MM.1S (cell line): ENCODE results near the gene RPTOR.

ENCODE experiments used
- DNase-seq: peaks from one replicate; pipeline ENCODE4 v3.0.0-alpha.2; 2015
- H2AFZ ChIP-seq: fragments of 300-600 bp; sonication (generic); 2 replicates; pipeline ENCODE4 v1.6.0; 2016; ENCODE audit warnings: antibody characterized with exemption, low read length
- H3F3A ChIP-seq: fragments of 300-600 bp; sonication (generic); 2 replicates; pipeline ENCODE4 v1.6.1; 2016; ENCODE audit warnings: mild to moderate bottlenecking, antibody characterized with exemption, low read length, moderate library complexity, mixed read lengths; ENCODE audit not compliant: insufficient read depth
- H3K27ac ChIP-seq: fragments of 300-600 bp; sonication (generic); 2 replicates; pipeline ENCODE4 v1.5.1; 2016; ENCODE audit warnings: mild to moderate bottlenecking, low read length
- H3K27me3 ChIP-seq: fragments of 300-600 bp; sonication (generic); replicated peaks from 2 replicates; pipeline ENCODE4 v1.6.0; 2016; ENCODE audit warnings: low read length; ENCODE audit not compliant: insufficient read depth
- H3K36me3 ChIP-seq: fragments of 300-600 bp; sonication (generic); replicated peaks from 2 replicates; pipeline ENCODE4 v1.6.1; 2016; ENCODE audit warnings: mild to moderate bottlenecking, low read length, mixed read lengths; ENCODE audit not compliant: insufficient read depth
- H3K4me1 ChIP-seq: fragments of 300-600 bp; sonication (generic); 2 replicates; pipeline ENCODE4 v1.6.1; 2016; ENCODE audit warnings: low read length, mixed read lengths
- H3K4me2 ChIP-seq: fragments of 300-600 bp; sonication (generic); 2 replicates; pipeline ENCODE4 v1.6.0; 2016; ENCODE audit warnings: low read depth, low read length
- H3K4me3 ChIP-seq: fragments of 300-600 bp; sonication (generic); 2 replicates; pipeline ENCODE4 v1.5.1; 2016; ENCODE audit warnings: low read length, mixed read lengths
- H3K79me2 ChIP-seq: fragments of 300-600 bp; sonication (generic); 2 replicates; pipeline ENCODE4 v1.6.1; 2016; ENCODE audit warnings: mixed run types, low read length, mixed read lengths
- H3K9ac ChIP-seq: fragments of 300-600 bp; sonication (generic); 2 replicates; pipeline ENCODE4 v1.6.1; 2016; ENCODE audit warnings: low read length, mixed read lengths
- H3K9me2 ChIP-seq: fragments of 300-600 bp; sonication (generic); replicated peaks from 2 replicates; pipeline ENCODE4 v1.6.1; 2016; ENCODE audit warnings: mild to moderate bottlenecking, low read length, mixed read lengths; ENCODE audit not compliant: insufficient read depth
- H3K9me3 ChIP-seq: fragments of 300-600 bp; sonication (generic); replicated peaks from 2 replicates; pipeline ENCODE4 v1.6.1; 2016; ENCODE audit warnings: mild to moderate bottlenecking, low read length, mixed read lengths; ENCODE audit not compliant: insufficient read depth
- H4K20me1 ChIP-seq: fragments of 300-600 bp; sonication (generic); 2 replicates; pipeline ENCODE4 v1.6.1; 2016; ENCODE audit warnings: mild to moderate bottlenecking, low read length, moderate library complexity, mixed read lengths; ENCODE audit not compliant: insufficient read depth
- CTCF ChIP-seq: fragments of 300-600 bp; sonication (generic); IDR thresholded peaks from 2 replicates; pipeline ENCODE4 v1.5.1; 2016; ENCODE audit warnings: antibody characterized with exemption, low read length, mixed read lengths
- EZH2 ChIP-seq: fragments of 300-600 bp; sonication (generic); optimal IDR thresholded peaks from 2 replicates; pipeline ENCODE3; 2017; ENCODE audit warnings: low read depth, mild to moderate bottlenecking, antibody characterized with exemption, low read length, mixed read lengths
- EZH2phosphoT487 ChIP-seq: fragments of 300-600 bp; sonication (generic); IDR thresholded peaks from 2 replicates; pipeline ENCODE4 v1.6.1; 2018; ENCODE audit warnings: antibody characterized with exemption, low read length

The RPTOR gene

GRCh38 chr17:81003711-81004475 lies 459.3 kb downstream of the RPTOR start:
- no peak for DNase-seq
- Histone ChIP-seq H3K9me3 (no peaks in the 10 kb centered on the region), H3K9ac (no peak overlapping the region), H3K9me2 (no peaks in the 10 kb centered on the region), H3K27me3 (peaks cover 25% of the 10 kb centered on the region), H3K79me2 (no peaks in the 10 kb centered on the region), H2AFZ (no peak overlapping the region), H3K4me1 (no peaks in the 10 kb centered on the region), H3F3A (no peaks in the 10 kb centered on the region; the same call in 1 of the 2 replicates), H3K4me3 (no peak overlapping the region), H4K20me1 (no peaks in the 10 kb centered on the region), H3K36me3 (no peaks in the 10 kb centered on the region), H3K4me2 (no peak overlapping the region), H3K27ac (no peak overlapping the region)
- TF ChIP-seq CTCF (no peak), EZH2 (no peak), EZH2phosphoT487 (no peak)

- Histone ChIP-seq H3K79me2 (no peaks in the 10 kb centered on the region), H3K36me3 (no peaks in the 10 kb centered on the region), H4K20me1 (no peaks in the 10 kb centered on the region), H3K9ac (no peak overlapping the region), H3K9me2 (no peaks in the 10 kb centered on the region), H3K27me3 (peaks cover 25% of the 10 kb centered on the region), H3K4me2 (no peak overlapping the region), H3F3A (no peaks in the 10 kb centered on the region; the same call in 1 of the 2 replicates), H3K9me3 (no peaks in the 10 kb centered on the region), H3K4me3 (no peak overlapping the region), H2AFZ (no peak overlapping the region), H3K27ac (no peak overlapping the region), H3K4me1 (no peaks in the 10 kb centered on the region)
- DNase-seq, result no peak
- TF ChIP-seq EZH2phosphoT487, result no peak
- TF ChIP-seq CTCF, result no peak
- no peak for TF ChIP-seq EZH2
Observed at GRCh38 chr17:81006891-81007290, 462.3 kb downstream of the RPTOR start.

GRCh38 chr17:81008140-81008539 lies 463.5 kb downstream of the RPTOR start:
- H3K9me2 ChIP-seq, result no peaks in the 10 kb centered on the region
- no peaks in the 10 kb centered on the region for H3K36me3 ChIP-seq
- H4K20me1 ChIP-seq, result no peaks in the 10 kb centered on the region
- no peaks in the 10 kb centered on the region for H3F3A ChIP-seq
- DNase-seq, result no peak
- H3K27me3 ChIP-seq, result peaks cover 16% of the 10 kb centered on the region
- no peak for TF ChIP-seq EZH2
- TF ChIP-seq CTCF, result no peak
- no peak for TF ChIP-seq EZH2phosphoT487
- H2AFZ ChIP-seq, result no peak overlapping the region
- H3K79me2 ChIP-seq, result no peaks in the 10 kb centered on the region
- H3K4me1 ChIP-seq, result no peaks in the 10 kb centered on the region
- no peak overlapping the region for H3K27ac ChIP-seq
- H3K9ac ChIP-seq, result no peak overlapping the region
- H3K4me3 ChIP-seq, result no peak overlapping the region
- H3K4me2 ChIP-seq, result no peak overlapping the region
- no peaks in the 10 kb centered on the region for H3K9me3 ChIP-seq
